ENCODE data around the gene RPLP1.

DNA sequence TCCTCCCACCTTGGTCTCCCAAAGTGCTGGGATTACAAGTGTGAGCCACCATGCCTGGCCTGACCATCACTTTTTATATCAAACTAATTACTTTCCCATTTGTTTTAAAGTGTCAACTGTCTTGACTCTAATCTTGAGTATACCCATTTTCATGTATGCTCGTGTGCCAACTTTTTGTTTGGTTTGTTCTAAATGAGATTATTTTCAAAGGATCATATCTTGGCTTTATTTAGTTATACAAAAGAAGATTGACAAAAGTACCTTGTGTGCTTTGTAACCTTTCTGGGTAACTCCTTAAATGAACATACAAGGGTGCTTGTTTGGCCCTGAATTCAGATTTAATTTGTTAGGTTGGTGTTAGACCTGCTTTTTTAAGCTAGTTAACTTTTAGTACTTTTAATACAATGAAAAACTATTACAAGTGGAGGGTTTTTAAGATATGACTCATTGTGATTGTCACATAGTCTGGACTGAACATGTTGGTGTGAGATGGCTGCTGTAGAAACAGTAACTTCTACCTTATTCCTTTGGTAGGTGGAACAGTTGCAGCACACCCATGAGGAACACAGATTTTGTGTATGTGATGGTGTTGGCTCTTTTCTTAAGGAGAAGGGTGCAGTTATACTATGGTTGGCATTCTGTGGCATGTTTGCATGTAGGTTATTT is 27.7 kb upstream of the RPLP1 start:
- TF ChIP-seq, protein P1, sequence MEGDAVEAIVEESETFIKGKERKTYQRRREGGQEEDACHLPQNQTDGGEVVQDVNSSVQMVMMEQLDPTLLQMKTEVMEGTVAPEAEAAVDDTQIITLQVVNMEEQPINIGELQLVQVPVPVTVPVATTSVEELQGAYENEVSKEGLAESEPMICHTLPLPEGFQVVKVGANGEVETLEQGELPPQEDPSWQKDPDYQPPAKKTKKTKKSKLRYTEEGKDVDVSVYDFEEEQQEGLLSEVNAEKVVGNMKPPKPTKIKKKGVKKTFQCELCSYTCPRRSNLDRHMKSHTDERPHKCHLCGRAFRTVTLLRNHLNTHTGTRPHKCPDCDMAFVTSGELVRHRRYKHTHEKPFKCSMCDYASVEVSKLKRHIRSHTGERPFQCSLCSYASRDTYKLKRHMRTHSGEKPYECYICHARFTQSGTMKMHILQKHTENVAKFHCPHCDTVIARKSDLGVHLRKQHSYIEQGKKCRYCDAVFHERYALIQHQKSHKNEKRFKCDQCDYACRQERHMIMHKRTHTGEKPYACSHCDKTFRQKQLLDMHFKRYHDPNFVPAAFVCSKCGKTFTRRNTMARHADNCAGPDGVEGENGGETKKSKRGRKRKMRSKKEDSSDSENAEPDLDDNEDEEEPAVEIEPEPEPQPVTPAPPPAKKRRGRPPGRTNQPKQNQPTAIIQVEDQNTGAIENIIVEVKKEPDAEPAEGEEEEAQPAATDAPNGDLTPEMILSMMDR (conservative IDR thresholded peaks at IDR 0.05; ENCODE audit: low read depth, low read length): no peak
- TF ChIP-seq EZH2 (IDR thresholded peaks at IDR 0.05; ENCODE audit: borderline replicate concordance, low read depth, low read length, poor library complexity, severe bottlenecking): no peak
